ENCODE results near the gene TSTD1.
"Not testable (repeated sequence)": the region's sequence is repeated elsewhere in the genome, so short reads cannot be mapped to it uniquely, and the experiment has no call there.

Gene TSTD1

GRCh38 chr1:161009602-161010211, 29.1 kb downstream of the TSTD1 start:
- DNase-seq (ENCODE audit: low read depth in 2 of 2): no peak

DNA sequence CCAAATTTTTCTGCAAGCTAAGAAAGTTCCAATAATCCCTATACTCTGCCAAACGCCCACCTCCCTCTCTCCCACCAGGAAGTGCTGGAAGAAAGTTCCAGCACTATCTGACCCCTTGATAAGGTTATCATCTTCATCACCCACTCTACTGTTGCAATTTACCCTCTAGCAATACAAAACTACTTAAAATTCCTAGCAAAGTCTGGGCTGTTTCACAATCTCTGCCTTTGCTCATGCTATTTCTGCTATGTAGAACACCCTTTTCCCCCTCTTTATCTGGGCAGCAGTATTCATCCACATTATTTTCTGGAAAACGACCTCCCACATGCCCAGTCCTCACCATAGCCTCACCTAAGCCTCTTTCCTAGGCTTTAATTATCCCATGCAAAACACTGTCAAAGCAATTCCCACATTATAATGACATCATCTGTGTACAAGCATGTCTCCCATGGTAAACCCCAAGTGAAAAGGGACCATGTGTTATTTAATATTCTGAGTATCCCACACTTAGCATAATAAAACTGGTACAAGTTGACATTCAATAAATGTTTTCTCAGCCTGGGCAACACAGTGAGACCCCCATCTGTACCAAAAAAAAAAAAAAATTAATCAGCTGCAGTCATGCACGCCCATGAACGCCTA, 29.8 kb downstream of the TSTD1 start:
- DNase-seq (ENCODE audit: low read depth in 2 of 2): no peak

- DNase-seq (ENCODE audit: low read depth in 2 of 2): no peak
Observed at GRCh38 chr1:161007369-161007768, 31.4 kb downstream of the TSTD1 start.

- no peak for DNase-seq (ENCODE audit: low read depth in 2 of 2)
Observed at GRCh38 chr1:161006563-161006962, 32.2 kb downstream of the TSTD1 start.

GRCh38 chr1:161001525-161001924, 37.2 kb downstream of the TSTD1 start:
- DNase-seq (ENCODE audit: low read depth in 2 of 2): no peak

DNA sequence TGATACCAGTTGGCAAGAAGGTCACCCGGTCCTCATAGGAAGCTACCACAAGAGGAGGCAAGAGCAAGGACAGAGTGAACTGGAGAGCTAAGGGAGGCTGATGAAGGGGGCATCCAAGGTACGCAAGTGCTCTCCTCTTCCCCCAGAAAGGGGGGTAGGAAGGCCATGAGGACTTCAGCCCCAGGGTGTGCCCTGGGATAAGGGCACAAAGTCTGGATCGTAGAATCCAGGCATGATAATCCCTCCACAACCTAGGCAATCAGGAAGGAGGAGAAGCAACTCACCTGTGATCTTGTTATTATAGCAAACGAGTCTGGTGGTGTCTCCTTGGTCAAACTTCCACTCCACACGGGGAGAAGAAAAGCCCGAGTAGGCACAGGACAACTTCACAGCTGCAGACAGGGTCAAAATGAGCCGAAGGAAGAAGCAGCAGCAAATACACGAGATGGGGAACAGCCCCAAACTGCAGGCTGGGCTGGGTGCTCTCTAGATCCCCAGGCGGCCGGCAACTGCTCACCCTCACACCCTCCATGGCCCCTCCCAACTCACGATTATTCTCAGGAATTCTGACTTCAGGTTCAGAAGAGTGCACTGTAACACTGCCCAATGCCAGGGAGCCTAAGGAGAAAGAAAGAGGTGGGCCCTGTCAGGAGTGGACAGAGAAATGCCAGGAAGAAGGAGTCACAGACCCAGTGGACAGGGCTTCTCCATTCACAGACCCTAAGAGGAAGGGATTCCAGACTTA, 37.9 kb downstream of the TSTD1 start:
- no peak for DNase-seq (ENCODE audit: low read depth in 2 of 2)

DNA sequence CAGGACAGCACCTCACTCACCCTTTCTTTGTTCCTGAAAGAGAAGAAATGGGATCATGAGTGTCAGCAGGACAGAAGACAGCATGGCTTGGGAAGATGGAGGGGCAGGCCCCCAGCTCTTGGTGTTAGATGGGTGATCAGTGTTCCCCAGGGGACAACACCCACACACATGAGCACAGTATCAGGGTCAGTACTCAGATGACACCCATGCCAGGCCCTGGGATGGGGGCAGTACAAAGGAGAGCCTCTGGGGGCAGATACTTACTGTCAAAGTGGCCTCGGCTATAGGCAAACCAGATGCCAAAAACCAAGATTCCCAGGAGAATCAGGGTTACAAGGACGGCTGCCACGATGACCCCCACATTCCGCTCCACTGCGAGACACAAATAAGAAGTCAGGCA, 39.4 kb downstream of the TSTD1 start:
- DNase-seq (ENCODE audit: low read depth in 2 of 2): no peak

DNA sequence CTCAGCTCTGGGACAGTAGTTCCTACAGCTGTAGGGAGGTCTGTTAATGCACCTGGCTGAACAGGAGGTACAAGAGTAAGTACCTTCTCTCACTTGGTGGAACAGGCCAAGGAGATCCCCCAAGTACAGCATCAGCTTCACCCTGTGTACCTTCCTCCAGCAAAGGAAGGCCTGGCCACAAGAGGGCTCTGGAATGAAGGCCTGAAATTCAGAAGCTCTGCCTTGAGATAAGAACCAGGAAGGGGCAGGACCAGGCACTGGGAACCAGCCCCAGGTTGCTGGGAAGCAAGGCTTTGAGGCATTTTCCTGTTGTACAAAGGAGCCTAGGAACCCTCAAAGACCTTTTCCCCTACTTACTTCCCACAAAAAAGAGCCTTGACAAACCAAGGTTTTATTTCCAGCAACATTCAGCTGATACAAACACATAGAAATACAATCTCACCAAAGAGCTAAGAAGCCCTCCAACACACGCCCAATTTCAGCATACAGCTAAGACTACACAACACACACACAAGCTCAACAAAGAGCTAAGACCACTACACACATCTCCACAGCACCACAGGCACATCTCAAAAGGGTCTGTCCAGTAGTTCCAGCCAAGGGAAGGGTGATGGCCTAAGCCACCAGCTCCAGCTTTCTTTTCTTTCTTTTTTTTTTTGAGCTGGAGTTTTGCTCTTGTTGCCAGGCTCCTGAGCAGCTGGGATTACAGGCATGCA, 41.3 kb downstream of the TSTD1 start:
- no peak for DNase-seq (ENCODE audit: low read depth in 2 of 2)

DNA sequence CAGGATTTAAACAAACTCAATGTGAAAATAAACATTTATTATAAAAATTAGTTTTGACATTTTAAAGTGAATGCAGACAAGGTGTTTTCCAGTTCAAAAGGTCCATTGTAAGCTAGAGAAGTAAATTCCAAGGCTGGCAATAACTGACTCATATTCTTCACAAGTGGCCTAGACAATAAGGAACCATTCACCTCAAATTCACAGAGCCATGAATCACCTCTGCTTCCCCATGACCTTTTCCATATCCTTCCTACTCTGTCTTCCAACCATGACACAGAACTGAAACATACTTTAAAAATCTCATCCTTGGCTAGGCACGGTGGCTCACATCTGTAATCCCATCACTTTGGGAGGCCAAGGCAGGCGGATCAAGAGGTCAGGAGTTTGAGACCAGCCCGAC, 42.6 kb downstream of the TSTD1 start:
- DNase-seq (ENCODE audit: low read depth in 2 of 2): no peak

DNA sequence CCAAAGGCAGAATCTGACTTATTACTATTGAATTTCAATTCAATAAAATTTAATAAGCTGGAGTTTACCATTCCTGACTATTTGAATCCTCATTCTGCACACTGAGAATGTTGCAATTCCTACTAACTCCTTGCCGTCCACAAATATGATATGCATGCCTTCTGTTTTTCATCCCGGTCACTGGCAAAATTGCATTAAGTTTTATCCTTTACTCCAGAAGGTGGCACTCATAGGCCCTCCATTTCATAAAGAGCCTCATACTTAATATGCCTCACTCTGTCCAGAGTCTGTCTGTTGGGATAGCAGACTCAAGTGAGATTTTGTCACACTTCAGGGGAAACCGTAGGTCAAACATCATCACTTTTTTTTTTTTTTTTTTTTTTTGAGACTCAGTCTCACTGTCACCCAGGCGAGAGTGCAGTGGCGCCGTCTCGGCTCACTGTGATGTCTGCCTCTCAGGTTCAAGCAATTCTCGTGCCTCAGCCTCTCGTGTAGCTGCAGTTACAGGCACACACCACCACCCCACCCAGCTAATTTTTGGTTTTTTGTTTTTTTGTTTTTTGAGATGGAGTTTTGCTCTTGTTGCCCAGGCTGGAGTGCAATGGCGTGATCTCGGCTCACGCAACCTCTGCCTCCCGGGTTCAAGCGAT, 45.1 kb downstream of the TSTD1 start:
- no peak for DNase-seq (ENCODE audit: low read depth in 2 of 2)

DNA sequence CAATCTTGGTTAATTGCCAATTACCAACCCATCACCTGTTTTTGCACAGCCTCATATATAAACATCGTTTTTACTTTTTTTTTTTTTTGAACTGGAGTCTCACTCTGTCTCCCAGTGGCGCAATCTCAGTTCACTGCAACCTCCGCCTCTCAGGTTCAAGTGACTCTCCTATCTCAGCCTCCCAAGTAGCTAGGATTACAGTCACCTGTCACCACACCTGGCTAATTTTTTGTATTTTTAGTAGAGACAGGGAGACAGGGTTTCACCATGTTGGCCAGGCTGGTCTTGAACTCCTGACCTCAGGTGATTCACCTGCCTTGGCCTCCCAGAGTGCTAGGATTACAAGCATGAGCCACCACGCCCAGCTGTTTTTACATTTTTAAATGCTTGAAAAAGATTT, 46.7 kb downstream of the TSTD1 start:
- DNase-seq (ENCODE audit: low read depth in 2 of 2): not testable (repeated sequence)

Data from stimulated activated CD8-positive, alpha-beta memory T cell treated with anti-CD3 and anti-CD28 coated beads, Interleukin-2, amount 100 ng/mL, for 48 hours (primary cell).